GM23338 (cell line): Measurements from ENCODE around the gene MAST4. TPM values are rescaled to one million over a fixed set of nuclear protein-coding genes. Genes with fewer than 3 reads are reported as not detected.

Source experiments
- ATAC-seq: fragments of 200-7000 bp; cut with Tn5 transposase; 3 replicates; pipeline ENCODE4 v1.9.1; 2020
- DNase-seq: peaks from one replicate; pipeline ENCODE4 v3.0.0-alpha.2; 2015; ENCODE audit warnings: low spot score
- H2AFZ ChIP-seq: fragments of 200-600 bp; sonication (generic); 2 replicates; pipeline ENCODE4 v1.8.0; 2016; ENCODE audit warnings: antibody characterized with exemption, mild to moderate bottlenecking, moderate library complexity
- H3F3A ChIP-seq: fragments of 200-600 bp; sonication (generic); replicated peaks from 2 replicates; pipeline ENCODE4 v1.8.0; 2017; ENCODE audit warnings: antibody characterized with exemption, mixed run types, low read depth
- H3K27ac ChIP-seq: fragments of 200-600 bp; sonication (generic); 2 replicates; pipeline ENCODE4 v1.6.1; 2016; ENCODE audit warnings: low read depth
- H3K27me3 ChIP-seq: fragments of 200-600 bp; sonication (generic); 2 replicates; pipeline ENCODE4 v1.8.0; 2016; ENCODE audit warnings: mild to moderate bottlenecking, mixed run types, moderate library complexity; ENCODE audit not compliant: insufficient read depth
- H3K36me3 ChIP-seq: fragments of 200-600 bp; sonication (generic); 2 replicates; pipeline ENCODE4 v1.8.0; 2016; ENCODE audit warnings: mild to moderate bottlenecking; ENCODE audit not compliant: insufficient read depth
- H3K4me1 ChIP-seq: fragments of 200-600 bp; sonication (generic); 2 replicates; pipeline ENCODE4 v1.8.0; 2016; ENCODE audit warnings: mild to moderate bottlenecking, moderate library complexity; ENCODE audit not compliant: insufficient read depth
- H3K4me2 ChIP-seq: fragments of 200-600 bp; sonication (generic); 2 replicates; pipeline ENCODE4 v1.7.1; 2017; ENCODE audit warnings: mixed run types
- H3K4me3 ChIP-seq: fragments of 200-600 bp; sonication (generic); 2 replicates; pipeline ENCODE4 v1.6.1; 2016; ENCODE audit warnings: mixed run types
- H3K79me2 ChIP-seq: fragments of 200-600 bp; sonication (generic); replicated peaks from 2 replicates; pipeline ENCODE4 v1.8.0; 2017; ENCODE audit warnings: mild to moderate bottlenecking; ENCODE audit not compliant: insufficient read depth
- H3K9me2 ChIP-seq: fragments of 200-600 bp; sonication (generic); 2 replicates; pipeline ENCODE4 v1.8.0; 2017; ENCODE audit not compliant: insufficient read depth
- H4K20me1 ChIP-seq: fragments of 200-600 bp; sonication (generic); replicated peaks from 2 replicates; pipeline ENCODE4 v1.8.0; 2017; ENCODE audit warnings: mild to moderate bottlenecking; ENCODE audit not compliant: insufficient read depth
- H3K27ac Mint-ChIP-seq: 2 replicates; pipeline ENCODE4 v1.8.0; 2020; ENCODE audit warnings: inconsistent platforms, mild to moderate bottlenecking, moderate library complexity, mixed read lengths
- H3K27me3 Mint-ChIP-seq: 3 replicates; pipeline ENCODE4 v1.8.0; 2022; ENCODE audit warnings: low read depth, mild to moderate bottlenecking, moderate library complexity, mixed read lengths, inconsistent platforms; ENCODE audit not compliant: insufficient read depth, poor library complexity
- H3K36me3 Mint-ChIP-seq: 3 replicates; pipeline ENCODE4 v1.8.0; 2021; ENCODE audit warnings: low read depth, mild to moderate bottlenecking, inconsistent platforms, moderate library complexity, mixed read lengths
- H3K4me1 Mint-ChIP-seq: 3 replicates; pipeline ENCODE4 v1.8.0; 2020; ENCODE audit warnings: mild to moderate bottlenecking, inconsistent platforms, mixed read lengths
- H3K4me3 Mint-ChIP-seq: 3 replicates; pipeline ENCODE4 v1.8.0; 2021; ENCODE audit warnings: moderate library complexity, mild to moderate bottlenecking, inconsistent platforms, mixed read lengths
- H3K9me3 Mint-ChIP-seq: 3 replicates; pipeline ENCODE4 v1.8.0; 2020; ENCODE audit warnings: moderate library complexity, mild to moderate bottlenecking, inconsistent platforms, mixed read lengths
- CREB1 ChIP-seq: fragments of 250-450 bp; sonication (Bioruptor Pico); IDR thresholded peaks from 2 replicates; pipeline ENCODE4 v1.5.0; 2020; ENCODE audit warnings: low read depth, mild to moderate bottlenecking, moderate library complexity
- EZH2 ChIP-seq: fragments of 200-600 bp; sonication (generic); IDR thresholded peaks from one replicate; pipeline ENCODE4 v1.8.0; 2017; ENCODE audit warnings: antibody characterized with exemption, mild to moderate bottlenecking, low read depth; ENCODE audit not compliant: unreplicated experiment
- EZH2phosphoT487 ChIP-seq: fragments of 200-600 bp; sonication (generic); IDR thresholded peaks from one replicate; pipeline ENCODE4 v1.8.1; 2018; ENCODE audit warnings: antibody characterized with exemption; ENCODE audit not compliant: unreplicated experiment
- JUNB ChIP-seq: IDR thresholded peaks from one replicate; pipeline ENCODE4 v1.6.1; 2016; ENCODE audit warnings: antibody characterized with exemption; ENCODE audit not compliant: unreplicated experiment
- NANOG ChIP-seq: IDR thresholded peaks from 2 replicates; pipeline ENCODE4 v1.6.1; 2016; ENCODE audit warnings: antibody characterized with exemption, borderline replicate concordance
- POLR2AphosphoS5 ChIP-seq: IDR thresholded peaks from 2 replicates; pipeline ENCODE4 v1.6.1; 2016; ENCODE audit warnings: antibody characterized with exemption, low read depth
- STAT1 ChIP-seq: IDR thresholded peaks from one replicate; pipeline ENCODE4 v1.6.1; 2016; ENCODE audit warnings: antibody characterized with exemption; ENCODE audit not compliant: unreplicated experiment
- ZNF114 ChIP-seq: fragments of 250-450 bp; sonication (Bioruptor Pico); IDR thresholded peaks from 2 replicates; pipeline ENCODE4 v1.5.0; 2020; ENCODE audit warnings: mild to moderate bottlenecking, moderate library complexity
- ZNF331 ChIP-seq: fragments of 250-450 bp; sonication (Bioruptor Pico); IDR thresholded peaks from 2 replicates; pipeline ENCODE4 v1.5.0; 2020; ENCODE audit warnings: low read depth, mild to moderate bottlenecking, moderate library complexity
- polyA plus RNA-seq: library from polyadenylated mRNA; unstranded; fragments of >200 nt; fragmentation: Nextera tagmentation; extraction: Ambion mirVana; gene quantifications from 2 replicates; pipeline ENCODE4 v1.2.1, GENCODE V29; 2016
- total RNA-seq: library from RNA; depleted of rRNA; stranded (reverse); fragments of >200 nt; shearing (Covaris generic); gene quantifications from 2 replicates; pipeline ENCODE4 v1.2.3, GENCODE V29; 2014
- TF ChIP-seq, protein P1 (sequence below): IDR thresholded peaks from 2 replicates; pipeline ENCODE4 v1.6.1; 2016; ENCODE audit warnings: antibody characterized with exemption
- TF ChIP-seq, protein P2 (sequence below), 2 experiments: fragments of 200-600 bp in 1 of 2; sonication (generic) in 1 of 2; conservative IDR thresholded peaks; 2 replicates each; pipeline versions ENCODE4 v1.5.1 to v1.6.1; 2016 to 2017; ENCODE audit warnings: antibody characterized with exemption in 2 of 2, low read depth in 2 of 2, mild to moderate bottlenecking in 2 of 2, moderate library complexity in 1 of 2
- TF ChIP-seq, protein P3 (sequence below): IDR thresholded peaks from one replicate; pipeline ENCODE4 v1.6.1; 2018; ENCODE audit warnings: antibody characterized with exemption; ENCODE audit not compliant: unreplicated experiment
- TF ChIP-seq, protein P4 (sequence below): fragments of 250-450 bp; sonication (Bioruptor Pico); IDR thresholded peaks from 2 replicates; pipeline ENCODE4 v1.5.0; 2020; ENCODE audit warnings: mild to moderate bottlenecking, moderate library complexity

Gene MAST4
- total and polyA plus RNA-seq, 2 experiments from 2014 or later = 3.6 to 8.5 TPM

DNA sequence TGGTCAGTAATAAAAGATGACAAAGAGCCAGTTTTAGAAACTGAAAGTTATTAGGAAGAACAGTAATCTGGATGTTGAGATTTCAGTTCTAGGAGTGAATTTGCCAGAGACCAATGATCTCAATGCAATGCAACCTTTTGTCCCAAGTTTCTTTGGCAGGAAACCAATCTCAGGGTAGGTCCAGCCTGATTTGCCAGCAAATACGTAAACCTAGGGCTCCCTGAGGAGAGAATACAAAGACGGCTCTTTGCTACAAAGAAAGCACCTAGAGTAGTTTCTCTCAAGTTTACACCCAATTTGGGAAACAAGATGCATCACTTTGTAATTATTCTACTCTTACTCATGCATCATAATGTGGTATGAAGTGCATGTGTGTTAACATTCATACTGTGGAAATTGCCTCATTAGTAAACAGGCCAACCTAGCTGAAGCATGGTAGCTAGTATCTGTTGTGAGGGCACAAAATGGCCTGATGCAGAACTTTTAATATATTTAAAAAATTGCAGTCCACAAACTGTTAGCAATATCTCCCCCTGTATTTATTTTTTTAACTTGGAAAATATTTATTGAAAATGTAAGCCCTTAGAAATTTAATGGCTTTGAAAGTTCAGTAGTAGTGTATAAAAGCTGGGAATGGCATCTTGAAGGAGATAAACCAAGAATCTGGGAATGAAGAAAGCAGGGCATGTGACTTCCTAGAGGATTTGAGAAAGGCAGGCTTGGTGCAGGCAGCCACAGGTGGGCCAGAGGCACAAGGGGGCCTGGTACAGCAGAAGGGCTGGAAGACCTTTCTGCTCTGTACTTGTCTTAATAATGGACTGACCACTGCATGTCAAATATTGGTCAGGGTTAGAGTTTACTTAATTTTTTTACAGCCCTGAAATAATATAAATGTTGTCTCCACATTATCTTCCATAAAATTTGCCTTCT is 59.5 kb downstream of the MAST4 start:
- Histone ChIP-seq H3K27ac (no peak overlapping the region), H3K79me2 (no peaks in the 10 kb centered on the region), H2AFZ (no peak overlapping the region), H4K20me1 (no peaks in the 10 kb centered on the region), H3K36me3 (no peaks in the 10 kb centered on the region), H3K9me2 (no peaks in the 10 kb centered on the region), H3K4me2 (peak overlapping the region; percentile 19; the same call in 1 of the 2 replicates), H3F3A (no peaks in the 10 kb centered on the region), H3K27me3 (no peaks in the 10 kb centered on the region), H3K4me3 (no peak overlapping the region), H3K4me1 (peaks cover 15% of the 10 kb centered on the region)
- Mint-ChIP-seq H3K9me3 (peaks cover 8% of the 10 kb centered on the region), H3K4me3 (no peak overlapping the region), H3K27me3 (peaks cover 2% of the 10 kb centered on the region), H3K27ac (0 out of 2 replicates have a peak overlapping the region, but pooled peaks have one; percentile 34), H3K36me3 (peaks cover 4% of the 10 kb centered on the region), H3K4me1 (peaks cover 17% of the 10 kb centered on the region)
- ATAC-seq (peak; percentile 86), DNase-seq (peak; percentile 44)
- TF ChIP-seq, protein P1, sequence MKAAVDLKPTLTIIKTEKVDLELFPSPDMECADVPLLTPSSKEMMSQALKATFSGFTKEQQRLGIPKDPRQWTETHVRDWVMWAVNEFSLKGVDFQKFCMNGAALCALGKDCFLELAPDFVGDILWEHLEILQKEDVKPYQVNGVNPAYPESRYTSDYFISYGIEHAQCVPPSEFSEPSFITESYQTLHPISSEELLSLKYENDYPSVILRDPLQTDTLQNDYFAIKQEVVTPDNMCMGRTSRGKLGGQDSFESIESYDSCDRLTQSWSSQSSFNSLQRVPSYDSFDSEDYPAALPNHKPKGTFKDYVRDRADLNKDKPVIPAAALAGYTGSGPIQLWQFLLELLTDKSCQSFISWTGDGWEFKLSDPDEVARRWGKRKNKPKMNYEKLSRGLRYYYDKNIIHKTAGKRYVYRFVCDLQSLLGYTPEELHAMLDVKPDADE = no peak
- no peak for TF ChIP-seq STAT1
- TF ChIP-seq EZH2phosphoT487 = no peak
- no peak for TF ChIP-seq POLR2AphosphoS5
- no peak for TF ChIP-seq CREB1
- no peak for TF ChIP-seq JUNB
- TF ChIP-seq, protein P2, sequence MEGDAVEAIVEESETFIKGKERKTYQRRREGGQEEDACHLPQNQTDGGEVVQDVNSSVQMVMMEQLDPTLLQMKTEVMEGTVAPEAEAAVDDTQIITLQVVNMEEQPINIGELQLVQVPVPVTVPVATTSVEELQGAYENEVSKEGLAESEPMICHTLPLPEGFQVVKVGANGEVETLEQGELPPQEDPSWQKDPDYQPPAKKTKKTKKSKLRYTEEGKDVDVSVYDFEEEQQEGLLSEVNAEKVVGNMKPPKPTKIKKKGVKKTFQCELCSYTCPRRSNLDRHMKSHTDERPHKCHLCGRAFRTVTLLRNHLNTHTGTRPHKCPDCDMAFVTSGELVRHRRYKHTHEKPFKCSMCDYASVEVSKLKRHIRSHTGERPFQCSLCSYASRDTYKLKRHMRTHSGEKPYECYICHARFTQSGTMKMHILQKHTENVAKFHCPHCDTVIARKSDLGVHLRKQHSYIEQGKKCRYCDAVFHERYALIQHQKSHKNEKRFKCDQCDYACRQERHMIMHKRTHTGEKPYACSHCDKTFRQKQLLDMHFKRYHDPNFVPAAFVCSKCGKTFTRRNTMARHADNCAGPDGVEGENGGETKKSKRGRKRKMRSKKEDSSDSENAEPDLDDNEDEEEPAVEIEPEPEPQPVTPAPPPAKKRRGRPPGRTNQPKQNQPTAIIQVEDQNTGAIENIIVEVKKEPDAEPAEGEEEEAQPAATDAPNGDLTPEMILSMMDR (conservative IDR thresholded peaks at IDR 0.05; ENCODE audit: low read depth in 2 of 2) = no peak
- TF ChIP-seq, protein P3, sequence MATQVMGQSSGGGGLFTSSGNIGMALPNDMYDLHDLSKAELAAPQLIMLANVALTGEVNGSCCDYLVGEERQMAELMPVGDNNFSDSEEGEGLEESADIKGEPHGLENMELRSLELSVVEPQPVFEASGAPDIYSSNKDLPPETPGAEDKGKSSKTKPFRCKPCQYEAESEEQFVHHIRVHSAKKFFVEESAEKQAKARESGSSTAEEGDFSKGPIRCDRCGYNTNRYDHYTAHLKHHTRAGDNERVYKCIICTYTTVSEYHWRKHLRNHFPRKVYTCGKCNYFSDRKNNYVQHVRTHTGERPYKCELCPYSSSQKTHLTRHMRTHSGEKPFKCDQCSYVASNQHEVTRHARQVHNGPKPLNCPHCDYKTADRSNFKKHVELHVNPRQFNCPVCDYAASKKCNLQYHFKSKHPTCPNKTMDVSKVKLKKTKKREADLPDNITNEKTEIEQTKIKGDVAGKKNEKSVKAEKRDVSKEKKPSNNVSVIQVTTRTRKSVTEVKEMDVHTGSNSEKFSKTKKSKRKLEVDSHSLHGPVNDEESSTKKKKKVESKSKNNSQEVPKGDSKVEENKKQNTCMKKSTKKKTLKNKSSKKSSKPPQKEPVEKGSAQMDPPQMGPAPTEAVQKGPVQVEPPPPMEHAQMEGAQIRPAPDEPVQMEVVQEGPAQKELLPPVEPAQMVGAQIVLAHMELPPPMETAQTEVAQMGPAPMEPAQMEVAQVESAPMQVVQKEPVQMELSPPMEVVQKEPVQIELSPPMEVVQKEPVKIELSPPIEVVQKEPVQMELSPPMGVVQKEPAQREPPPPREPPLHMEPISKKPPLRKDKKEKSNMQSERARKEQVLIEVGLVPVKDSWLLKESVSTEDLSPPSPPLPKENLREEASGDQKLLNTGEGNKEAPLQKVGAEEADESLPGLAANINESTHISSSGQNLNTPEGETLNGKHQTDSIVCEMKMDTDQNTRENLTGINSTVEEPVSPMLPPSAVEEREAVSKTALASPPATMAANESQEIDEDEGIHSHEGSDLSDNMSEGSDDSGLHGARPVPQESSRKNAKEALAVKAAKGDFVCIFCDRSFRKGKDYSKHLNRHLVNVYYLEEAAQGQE = no peak
- TF ChIP-seq ZNF331 (CRISPR knock-in tag) = no peak
- no peak for TF ChIP-seq ZNF114 (CRISPR knock-in tag)
- TF ChIP-seq, protein P4, sequence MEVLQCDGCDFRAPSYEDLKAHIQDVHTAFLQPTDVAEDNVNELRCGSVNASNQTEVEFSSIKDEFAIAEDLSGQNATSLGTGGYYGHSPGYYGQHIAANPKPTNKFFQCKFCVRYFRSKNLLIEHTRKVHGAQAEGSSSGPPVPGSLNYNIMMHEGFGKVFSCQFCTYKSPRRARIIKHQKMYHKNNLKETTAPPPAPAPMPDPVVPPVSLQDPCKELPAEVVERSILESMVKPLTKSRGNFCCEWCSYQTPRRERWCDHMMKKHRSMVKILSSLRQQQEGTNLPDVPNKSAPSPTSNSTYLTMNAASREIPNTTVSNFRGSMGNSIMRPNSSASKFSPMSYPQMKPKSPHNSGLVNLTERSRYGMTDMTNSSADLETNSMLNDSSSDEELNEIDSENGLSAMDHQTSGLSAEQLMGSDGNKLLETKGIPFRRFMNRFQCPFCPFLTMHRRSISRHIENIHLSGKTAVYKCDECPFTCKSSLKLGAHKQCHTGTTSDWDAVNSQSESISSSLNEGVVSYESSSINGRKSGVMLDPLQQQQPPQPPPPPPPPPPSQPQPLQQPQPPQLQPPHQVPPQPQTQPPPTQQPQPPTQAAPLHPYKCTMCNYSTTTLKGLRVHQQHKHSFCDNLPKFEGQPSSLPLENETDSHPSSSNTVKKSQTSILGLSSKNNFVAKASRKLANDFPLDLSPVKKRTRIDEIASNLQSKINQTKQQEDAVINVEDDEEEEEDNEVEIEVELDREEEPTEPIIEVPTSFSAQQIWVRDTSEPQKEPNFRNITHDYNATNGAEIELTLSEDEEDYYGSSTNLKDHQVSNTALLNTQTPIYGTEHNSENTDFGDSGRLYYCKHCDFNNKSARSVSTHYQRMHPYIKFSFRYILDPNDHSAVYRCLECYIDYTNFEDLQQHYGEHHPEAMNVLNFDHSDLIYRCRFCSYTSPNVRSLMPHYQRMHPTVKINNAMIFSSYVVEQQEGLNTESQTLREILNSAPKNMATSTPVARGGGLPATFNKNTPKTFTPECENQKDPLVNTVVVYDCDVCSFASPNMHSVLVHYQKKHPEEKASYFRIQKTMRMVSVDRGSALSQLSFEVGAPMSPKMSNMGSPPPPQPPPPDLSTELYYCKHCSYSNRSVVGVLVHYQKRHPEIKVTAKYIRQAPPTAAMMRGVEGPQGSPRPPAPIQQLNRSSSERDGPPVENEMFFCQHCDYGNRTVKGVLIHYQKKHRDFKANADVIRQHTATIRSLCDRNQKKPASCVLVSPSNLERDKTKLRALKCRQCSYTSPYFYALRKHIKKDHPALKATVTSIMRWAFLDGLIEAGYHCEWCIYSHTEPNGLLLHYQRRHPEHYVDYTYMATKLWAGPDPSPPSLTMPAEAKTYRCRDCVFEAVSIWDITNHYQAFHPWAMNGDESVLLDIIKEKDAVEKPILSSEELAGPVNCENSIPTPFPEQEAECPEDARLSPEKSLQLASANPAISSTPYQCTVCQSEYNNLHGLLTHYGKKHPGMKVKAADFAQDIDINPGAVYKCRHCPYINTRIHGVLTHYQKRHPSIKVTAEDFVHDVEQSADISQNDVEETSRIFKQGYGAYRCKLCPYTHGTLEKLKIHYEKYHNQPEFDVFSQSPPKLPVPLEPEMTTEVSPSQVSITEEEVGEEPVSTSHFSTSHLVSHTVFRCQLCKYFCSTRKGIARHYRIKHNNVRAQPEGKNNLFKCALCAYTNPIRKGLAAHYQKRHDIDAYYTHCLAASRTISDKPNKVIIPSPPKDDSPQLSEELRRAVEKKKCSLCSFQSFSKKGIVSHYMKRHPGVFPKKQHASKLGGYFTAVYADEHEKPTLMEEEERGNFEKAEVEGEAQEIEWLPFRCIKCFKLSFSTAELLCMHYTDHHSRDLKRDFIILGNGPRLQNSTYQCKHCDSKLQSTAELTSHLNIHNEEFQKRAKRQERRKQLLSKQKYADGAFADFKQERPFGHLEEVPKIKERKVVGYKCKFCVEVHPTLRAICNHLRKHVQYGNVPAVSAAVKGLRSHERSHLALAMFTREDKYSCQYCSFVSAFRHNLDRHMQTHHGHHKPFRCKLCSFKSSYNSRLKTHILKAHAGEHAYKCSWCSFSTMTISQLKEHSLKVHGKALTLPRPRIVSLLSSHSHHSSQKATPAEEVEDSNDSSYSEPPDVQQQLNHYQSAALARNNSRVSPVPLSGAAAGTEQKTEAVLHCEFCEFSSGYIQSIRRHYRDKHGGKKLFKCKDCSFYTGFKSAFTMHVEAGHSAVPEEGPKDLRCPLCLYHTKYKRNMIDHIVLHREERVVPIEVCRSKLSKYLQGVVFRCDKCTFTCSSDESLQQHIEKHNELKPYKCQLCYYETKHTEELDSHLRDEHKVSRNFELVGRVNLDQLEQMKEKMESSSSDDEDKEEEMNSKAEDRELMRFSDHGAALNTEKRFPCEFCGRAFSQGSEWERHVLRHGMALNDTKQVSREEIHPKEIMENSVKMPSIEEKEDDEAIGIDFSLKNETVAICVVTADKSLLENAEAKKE = no peak
- TF ChIP-seq EZH2 = no peak
- no peak for TF ChIP-seq NANOG
